ENCODE data around the gene CHDH. TPM values are rescaled to one million over a fixed set of nuclear protein-coding genes. Genes with fewer than 3 reads are reported as not detected.

CHDH gene
- total and polyA plus RNA-seq, 2 donors (not counting 3 experiments of a cell fraction or from before 2014, with no cell fraction given): 0.04 to 0.06 TPM

- Histone ChIP-seq H3K27ac (ENCODE audit: insufficient read depth, low read depth, low read length) (no peak overlapping the region), H4K20me1 (replicated peaks; ENCODE audit: control insufficient read depth, extremely low read depth, insufficient read depth, low read length) (no peaks in the 10 kb centered on the region), H3K4me3 (replicated peaks in 1 of 3; ENCODE audit: insufficient read depth in 1 of 3, low read depth in 1 of 3, low read length in 3 of 3) (no peak overlapping the region), H3K36me3 (ENCODE audit: control insufficient read depth in 2 of 2, extremely low read depth in 1 of 2, insufficient read depth in 2 of 2, low read length in 2 of 2) (no peaks in the 10 kb centered on the region), H3K4me1 (ENCODE audit: control insufficient read depth, extremely low read depth, insufficient read depth, low read length) (no peaks in the 10 kb centered on the region), H2AFZ (ENCODE audit: low read depth, low read length) (no peak overlapping the region), H3K9ac (replicated peaks; ENCODE audit: extremely low read depth, insufficient read depth, low read length) (no peak overlapping the region), H3K4me2 (ENCODE audit: insufficient read depth, low read length) (no peak overlapping the region), H3K9me3 (replicated peaks; ENCODE audit: control insufficient read depth, insufficient read depth, low read length) (no peaks in the 10 kb centered on the region), H3K79me2 (ENCODE audit: control insufficient read depth, insufficient read depth, low read length) (no peaks in the 10 kb centered on the region), H3K27me3 (ENCODE audit: control insufficient read depth in 2 of 2, insufficient read depth in 2 of 2, low read length in 2 of 2) (no peaks in the 10 kb centered on the region), H3K9me1 (replicated peaks; ENCODE audit: control insufficient read depth, extremely low read depth, insufficient read depth, low read length) (no peaks in the 10 kb centered on the region)
- intact Hi-C loops (cut with micrococcal nuclease): no loop called here
- FAIRE-seq (no peak), DNase-seq (ENCODE audit: low read depth, low spot score) (no peak)
- CTCF ChIA-PET: no interaction called here
- no TSS peak for BruUV-seq (replicated peaks)
- no peak for TF ChIP-seq MYC (IDR thresholded peaks at IDR 0.05; ENCODE audit: low read depth, low read length)
- no peak for TF ChIP-seq MAX (IDR thresholded peaks at IDR 0.05; ENCODE audit: insufficient read depth, insufficient read length)
- dilution Hi-C loops (cut with MboI; ENCODE audit: extremely low pct_ligation_motif_present, low sequenced_read_pairs): no loop called here
- POLR2A ChIA-PET: no interaction called here
Measured at GRCh38 chr3:53820084-53820483, 26.1 kb downstream of the CHDH start.

- no peak for TF ChIP-seq GATA2 (IDR thresholded peaks at IDR 0.05; ENCODE audit: insufficient read depth, insufficient read length, low read depth, low read length)
- no peak for TF ChIP-seq MAX (IDR thresholded peaks at IDR 0.05; ENCODE audit: insufficient read depth, insufficient read length)
- no peak for TF ChIP-seq FOS (IDR thresholded peaks at IDR 0.05; ENCODE audit: borderline replicate concordance, insufficient read depth, low read length)
- TF ChIP-seq CTCF (IDR thresholded peaks at IDR 0.05; ENCODE audit: extremely low read depth in 1 of 2, insufficient read depth in 1 of 2, low read depth in 1 of 2, low read length in 2 of 2): no peak
- FAIRE-seq (no peak), DNase-seq (ENCODE audit: low read depth, low spot score) (no peak)
- Histone ChIP-seq H3K4me3 (replicated peaks in 1 of 3; ENCODE audit: insufficient read depth in 1 of 3, low read depth in 1 of 3, low read length in 3 of 3) (no peak overlapping the region), H3K9ac (replicated peaks; ENCODE audit: extremely low read depth, insufficient read depth, low read length) (no peak overlapping the region), H3K4me1 (ENCODE audit: control insufficient read depth, extremely low read depth, insufficient read depth, low read length) (no peaks in the 10 kb centered on the region), H3K36me3 (ENCODE audit: control insufficient read depth in 2 of 2, extremely low read depth in 1 of 2, insufficient read depth in 2 of 2, low read length in 2 of 2) (no peaks in the 10 kb centered on the region), H3K4me2 (ENCODE audit: insufficient read depth, low read length) (no peak overlapping the region), H2AFZ (ENCODE audit: low read depth, low read length) (no peak overlapping the region), H3K27ac (ENCODE audit: insufficient read depth, low read depth, low read length) (no peak overlapping the region), H3K27me3 (ENCODE audit: control insufficient read depth in 2 of 2, insufficient read depth in 2 of 2, low read length in 2 of 2) (no peaks in the 10 kb centered on the region), H3K9me3 (replicated peaks; ENCODE audit: control insufficient read depth, insufficient read depth, low read length) (no peaks in the 10 kb centered on the region), H3K79me2 (ENCODE audit: control insufficient read depth, insufficient read depth, low read length) (no peaks in the 10 kb centered on the region), H4K20me1 (replicated peaks; ENCODE audit: control insufficient read depth, extremely low read depth, insufficient read depth, low read length) (no peaks in the 10 kb centered on the region), H3K9me1 (replicated peaks; ENCODE audit: control insufficient read depth, extremely low read depth, insufficient read depth, low read length) (no peaks in the 10 kb centered on the region)
- BruUV-seq (replicated peaks): no TSS peak
- POLR2A ChIA-PET: no interaction called here
- intact Hi-C loops (cut with micrococcal nuclease) (no loop called here), dilution Hi-C loops (cut with MboI; ENCODE audit: extremely low pct_ligation_motif_present, low sequenced_read_pairs) (no loop called here)
- CTCF ChIA-PET: no interaction called here
Measured at GRCh38 chr3:53819163-53819868, 26.9 kb downstream of the CHDH start.
